ENCODE measurements around the gene FRAS1. TPM values are rescaled to one million over a fixed set of nuclear protein-coding genes. Genes with fewer than 3 reads are reported as not detected.
A peak's percentile ranks its signal among the peaks of the same experiment; 100 is the strongest.

Gene FRAS1
- total RNA-seq, 1 donor from 2014 or later, result 20.2 TPM

- H3K27ac ChIP-seq, result no peak overlapping the region
- no peaks in the 10 kb centered on the region for H3K4me1 ChIP-seq
- H3K36me3 ChIP-seq, result no peaks in the 10 kb centered on the region
- no peak for TF ChIP-seq CTCF (IDR thresholded peaks at IDR 0.05)
- no peak for ATAC-seq
- no peak for DNase-seq
- H3K27me3 ChIP-seq, result no peaks in the 10 kb centered on the region
- no peak overlapping the region for H3K4me3 ChIP-seq
- intact Hi-C loops (cut with DNase I), result no loop called here
- no peaks in the 10 kb centered on the region for H3K9me3 ChIP-seq
Observed at GRCh38 chr4:78529569-78530209, 472.6 kb downstream of the FRAS1 start.

- intact Hi-C loops (cut with DNase I), result no loop called here
- DNase-seq, result no peak
- TF ChIP-seq CTCF (IDR thresholded peaks at IDR 0.05), result no peak
- no peaks in the 10 kb centered on the region for H3K9me3 ChIP-seq
- H3K4me3 ChIP-seq, result no peak overlapping the region
- no peak overlapping the region for H3K27ac ChIP-seq
- no peaks in the 10 kb centered on the region for H3K4me1 ChIP-seq
- ATAC-seq, result peak; percentile 65
- H3K36me3 ChIP-seq, result no peaks in the 10 kb centered on the region
- no peaks in the 10 kb centered on the region for H3K27me3 ChIP-seq
Observed at GRCh38 chr4:78532046-78532445, 474.9 kb downstream of the FRAS1 start.

GRCh38 chr4:78533854-78534253 lies 476.7 kb downstream of the FRAS1 start:
- intact Hi-C loops (cut with DNase I), result no loop called here
- H3K27me3 ChIP-seq, result no peaks in the 10 kb centered on the region
- no peaks in the 10 kb centered on the region for H3K36me3 ChIP-seq
- no peak for ATAC-seq
- no peaks in the 10 kb centered on the region for H3K4me1 ChIP-seq
- DNase-seq, result no peak
- no peak for TF ChIP-seq CTCF (IDR thresholded peaks at IDR 0.05)
- no peak overlapping the region for H3K4me3 ChIP-seq
- H3K27ac ChIP-seq, result no peak overlapping the region
- H3K9me3 ChIP-seq, result no peaks in the 10 kb centered on the region

- no peak overlapping the region for H3K27ac ChIP-seq
- no peak for ATAC-seq
- TF ChIP-seq CTCF (IDR thresholded peaks at IDR 0.05), result no peak
- H3K4me3 ChIP-seq, result no peak overlapping the region
- no peaks in the 10 kb centered on the region for H3K4me1 ChIP-seq
- intact Hi-C loops (cut with DNase I), result no loop called here
- H3K36me3 ChIP-seq, result no peaks in the 10 kb centered on the region
- no peaks in the 10 kb centered on the region for H3K9me3 ChIP-seq
- DNase-seq, result no peak
- H3K27me3 ChIP-seq, result no peaks in the 10 kb centered on the region
Observed at GRCh38 chr4:78534286-78534955, 477.3 kb downstream of the FRAS1 start.

- ATAC-seq, result peak; percentile 68
- intact Hi-C loops (cut with DNase I), result no loop called here
- Histone ChIP-seq H3K9me3 (no peaks in the 10 kb centered on the region), H3K27ac (no peak overlapping the region), H3K4me3 (no peak overlapping the region), H3K27me3 (no peaks in the 10 kb centered on the region), H3K4me1 (peaks cover 4% of the 10 kb centered on the region), H3K36me3 (no peaks in the 10 kb centered on the region)
- DNase-seq, result no peak
- TF ChIP-seq CTCF (IDR thresholded peaks at IDR 0.05), result no peak
Observed at GRCh38 chr4:78542373-78542772, 485.2 kb downstream of the FRAS1 start.

All from upper lobe of right lung (tissue), 1 donor.